ENCODE data around the gene WWP2. TPM values are rescaled to one million over a fixed set of nuclear protein-coding genes. Genes with fewer than 3 reads are reported as not detected.

The WWP2 gene
- total RNA-seq, 2 experiments from 2014 or later, result 41.9 to 43.0 TPM

GRCh38 chr16:69741951-69742904, 19.9 kb upstream of the WWP2 start:
- H3K36me3 ChIP-seq (ENCODE audit: insufficient read depth, low read length), result peaks cover 68% of the 10 kb centered on the region
- no peaks in the 10 kb centered on the region for H3K9me3 ChIP-seq (ENCODE audit: control insufficient read depth in 1 of 2, insufficient read depth in 1 of 2, low read length in 2 of 2)
- H3K27ac ChIP-seq (ENCODE audit: low read depth in 1 of 2, low read length in 2 of 2), result no peak overlapping the region
- Mint-ChIP-seq H3K27ac (no peak overlapping the region), H3K9me3 (no peaks in the 10 kb centered on the region), H3K36me3 (ENCODE audit: low read depth) (peaks cover 62% of the 10 kb centered on the region), H3K4me1 (ENCODE audit: low read depth) (no peaks in the 10 kb centered on the region), H3K4me3 (no peak overlapping the region), H3K27me3 (no peaks in the 10 kb centered on the region)
- H3K4me3 ChIP-seq (ENCODE audit: low read length), result no peak overlapping the region
- ATAC-seq (ENCODE audit: poor library complexity), result no peak
- intact Hi-C loops (cut with DNase I, micrococcal nuclease), result loop anchor here in 1 of 2 experiments (1.0 kb wide), 1 partner anchor 17 kb away; no protein-coding TSS in a partner anchor
- no peaks in the 10 kb centered on the region for H3K27me3 ChIP-seq (ENCODE audit: control insufficient read depth in 1 of 2, insufficient read depth in 2 of 2, low read length in 2 of 2)
- no peaks in the 10 kb centered on the region for H3K4me1 ChIP-seq (ENCODE audit: insufficient read depth, low read length)
- ChIA-PET CTCF (interaction anchor here (1.6 kb wide), 1 partner anchor 12 kb away, joined by 5 read pairs; the partner anchor contains the start of gene NOB1), POLR2A (no interaction called here)
- TF ChIP-seq, protein P1, sequence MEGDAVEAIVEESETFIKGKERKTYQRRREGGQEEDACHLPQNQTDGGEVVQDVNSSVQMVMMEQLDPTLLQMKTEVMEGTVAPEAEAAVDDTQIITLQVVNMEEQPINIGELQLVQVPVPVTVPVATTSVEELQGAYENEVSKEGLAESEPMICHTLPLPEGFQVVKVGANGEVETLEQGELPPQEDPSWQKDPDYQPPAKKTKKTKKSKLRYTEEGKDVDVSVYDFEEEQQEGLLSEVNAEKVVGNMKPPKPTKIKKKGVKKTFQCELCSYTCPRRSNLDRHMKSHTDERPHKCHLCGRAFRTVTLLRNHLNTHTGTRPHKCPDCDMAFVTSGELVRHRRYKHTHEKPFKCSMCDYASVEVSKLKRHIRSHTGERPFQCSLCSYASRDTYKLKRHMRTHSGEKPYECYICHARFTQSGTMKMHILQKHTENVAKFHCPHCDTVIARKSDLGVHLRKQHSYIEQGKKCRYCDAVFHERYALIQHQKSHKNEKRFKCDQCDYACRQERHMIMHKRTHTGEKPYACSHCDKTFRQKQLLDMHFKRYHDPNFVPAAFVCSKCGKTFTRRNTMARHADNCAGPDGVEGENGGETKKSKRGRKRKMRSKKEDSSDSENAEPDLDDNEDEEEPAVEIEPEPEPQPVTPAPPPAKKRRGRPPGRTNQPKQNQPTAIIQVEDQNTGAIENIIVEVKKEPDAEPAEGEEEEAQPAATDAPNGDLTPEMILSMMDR (IDR thresholded peaks at IDR 0.05), result no peak
- no peak for DNase-seq

DNA sequence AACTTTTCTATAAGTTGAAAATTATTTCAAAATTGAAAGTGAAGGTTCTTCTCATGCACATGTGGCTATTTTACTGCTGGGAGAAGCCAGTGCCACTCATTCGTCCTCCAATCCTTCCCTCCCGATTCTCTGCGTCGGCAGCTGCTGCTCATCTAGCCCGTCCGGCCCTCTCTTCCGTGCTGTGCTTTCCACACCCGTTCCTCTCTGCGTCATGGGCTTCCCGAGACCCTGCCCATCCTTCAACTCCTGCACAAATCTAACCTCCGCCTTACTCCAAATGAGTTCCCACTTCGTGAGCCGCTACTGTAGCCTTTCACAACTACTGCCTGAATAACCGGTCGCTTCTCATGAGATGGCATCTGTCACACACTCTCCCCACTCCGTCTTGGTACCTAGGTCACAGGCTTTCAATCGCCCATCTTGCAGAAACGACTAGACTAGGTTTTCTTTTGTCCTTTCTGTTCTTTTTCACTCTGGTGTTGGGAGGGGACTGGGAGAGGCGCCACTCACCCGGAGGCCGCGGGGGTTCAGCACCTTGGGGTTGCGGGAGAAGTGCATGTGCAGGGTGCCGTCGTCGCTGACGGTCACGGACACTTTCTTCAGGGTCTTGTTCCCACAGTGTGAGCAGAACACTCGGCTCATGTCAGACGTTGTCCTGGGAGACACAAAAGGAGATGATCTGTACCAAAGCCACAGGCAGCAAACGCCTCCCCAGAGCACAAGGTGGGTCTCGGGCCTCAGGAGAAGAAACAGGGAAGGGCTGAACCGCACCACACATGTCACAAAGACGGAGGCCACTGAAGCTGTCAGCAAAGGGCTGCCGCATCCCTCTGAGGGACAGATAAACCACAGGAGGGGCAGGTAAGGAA, 17.5 kb upstream of the WWP2 start:
- H3K27ac Mint-ChIP-seq, result no peak overlapping the region
- H3K36me3 Mint-ChIP-seq (ENCODE audit: low read depth), result peaks cover 86% of the 10 kb centered on the region
- H3K4me3 Mint-ChIP-seq, result no peak overlapping the region
- H3K4me3 ChIP-seq (ENCODE audit: low read length), result no peak overlapping the region
- no peaks in the 10 kb centered on the region for H3K27me3 Mint-ChIP-seq
- H3K9me3 ChIP-seq (ENCODE audit: control insufficient read depth in 1 of 2, insufficient read depth in 1 of 2, low read length in 2 of 2), result no peaks in the 10 kb centered on the region
- H3K4me1 ChIP-seq (ENCODE audit: insufficient read depth, low read length), result no peaks in the 10 kb centered on the region
- CTCF ChIA-PET, result no interaction called here
- H3K36me3 ChIP-seq (ENCODE audit: insufficient read depth, low read length), result peaks cover 91% of the 10 kb centered on the region
- TF ChIP-seq, protein P1 (IDR thresholded peaks at IDR 0.05), result no peak
- no peaks in the 10 kb centered on the region for H3K9me3 Mint-ChIP-seq
- no peaks in the 10 kb centered on the region for H3K4me1 Mint-ChIP-seq (ENCODE audit: low read depth)
- H3K27me3 ChIP-seq (ENCODE audit: control insufficient read depth in 1 of 2, insufficient read depth in 2 of 2, low read length in 2 of 2), result no peaks in the 10 kb centered on the region
- DNase-seq (no peak), ATAC-seq (ENCODE audit: poor library complexity) (no peak)
- intact Hi-C loops (cut with DNase I, micrococcal nuclease), result no loop called here
- POLR2A ChIA-PET, result no interaction called here
- H3K27ac ChIP-seq (ENCODE audit: low read depth in 1 of 2, low read length in 2 of 2), result no peak overlapping the region

DNA sequence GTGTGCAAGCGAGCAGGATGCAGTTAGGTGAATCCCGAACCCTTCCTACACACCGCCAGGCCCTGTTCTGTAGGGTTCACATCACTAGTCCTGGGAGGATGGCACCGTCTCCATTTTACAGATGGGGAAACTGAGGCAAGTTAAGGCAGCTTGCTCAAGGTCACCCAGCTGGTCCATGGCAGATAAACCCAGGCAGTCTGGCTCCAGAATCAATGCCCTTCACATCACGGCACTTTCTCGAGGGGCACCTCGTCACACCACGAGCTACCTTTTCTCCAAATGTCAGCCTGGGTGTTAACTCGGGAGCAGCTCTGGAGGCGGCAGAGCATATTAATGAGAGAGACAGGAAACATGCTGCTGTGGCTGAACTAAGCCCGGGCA, 16.9 kb upstream of the WWP2 start:
- no peak overlapping the region for H3K27ac Mint-ChIP-seq
- TF ChIP-seq, protein P1 (IDR thresholded peaks at IDR 0.05), result no peak
- Histone ChIP-seq H3K36me3 (ENCODE audit: insufficient read depth, low read length) (peaks cover 89% of the 10 kb centered on the region), H3K9me3 (ENCODE audit: control insufficient read depth in 1 of 2, insufficient read depth in 1 of 2, low read length in 2 of 2) (no peaks in the 10 kb centered on the region), H3K27me3 (ENCODE audit: control insufficient read depth in 1 of 2, insufficient read depth in 2 of 2, low read length in 2 of 2) (no peaks in the 10 kb centered on the region), H3K4me3 (ENCODE audit: low read length) (no peak overlapping the region), H3K27ac (ENCODE audit: low read depth in 1 of 2, low read length in 2 of 2) (no peak overlapping the region), H3K4me1 (ENCODE audit: insufficient read depth, low read length) (no peaks in the 10 kb centered on the region)
- H3K9me3 Mint-ChIP-seq, result no peaks in the 10 kb centered on the region
- ChIA-PET CTCF (no interaction called here), POLR2A (interaction anchor here (0.9 kb wide), 1 partner anchor 10 kb away, joined by 4 read pairs; the partner anchor contains the start of gene NOB1)
- H3K27me3 Mint-ChIP-seq, result no peaks in the 10 kb centered on the region
- peaks cover 87% of the 10 kb centered on the region for H3K36me3 Mint-ChIP-seq (ENCODE audit: low read depth)
- no peak for ATAC-seq (ENCODE audit: poor library complexity)
- intact Hi-C loops (cut with DNase I, micrococcal nuclease), result no loop called here
- no peaks in the 10 kb centered on the region for H3K4me1 Mint-ChIP-seq (ENCODE audit: low read depth)
- H3K4me3 Mint-ChIP-seq, result no peak overlapping the region
- DNase-seq, result no peak
